GM23248 (cell line): ENCODE measurements around the gene PEX3.

Experiments used
- EZH2 ChIP-seq: fragments of 200-600 bp; sonication (generic); IDR thresholded peaks from 2 replicates; pipeline ENCODE4 v1.6.1; 2018; ENCODE audit warnings: antibody characterized with exemption, mild to moderate bottlenecking; ENCODE audit not compliant: insufficient read depth, poor library complexity, severe bottlenecking
- EZH2phosphoT487 ChIP-seq: fragments of 200-600 bp; sonication (generic); IDR thresholded peaks from 2 replicates; pipeline ENCODE4 v1.6.1; 2018; ENCODE audit warnings: antibody characterized with exemption, moderate library complexity, mild to moderate bottlenecking, low read depth; ENCODE audit not compliant: insufficient read depth

DNA sequence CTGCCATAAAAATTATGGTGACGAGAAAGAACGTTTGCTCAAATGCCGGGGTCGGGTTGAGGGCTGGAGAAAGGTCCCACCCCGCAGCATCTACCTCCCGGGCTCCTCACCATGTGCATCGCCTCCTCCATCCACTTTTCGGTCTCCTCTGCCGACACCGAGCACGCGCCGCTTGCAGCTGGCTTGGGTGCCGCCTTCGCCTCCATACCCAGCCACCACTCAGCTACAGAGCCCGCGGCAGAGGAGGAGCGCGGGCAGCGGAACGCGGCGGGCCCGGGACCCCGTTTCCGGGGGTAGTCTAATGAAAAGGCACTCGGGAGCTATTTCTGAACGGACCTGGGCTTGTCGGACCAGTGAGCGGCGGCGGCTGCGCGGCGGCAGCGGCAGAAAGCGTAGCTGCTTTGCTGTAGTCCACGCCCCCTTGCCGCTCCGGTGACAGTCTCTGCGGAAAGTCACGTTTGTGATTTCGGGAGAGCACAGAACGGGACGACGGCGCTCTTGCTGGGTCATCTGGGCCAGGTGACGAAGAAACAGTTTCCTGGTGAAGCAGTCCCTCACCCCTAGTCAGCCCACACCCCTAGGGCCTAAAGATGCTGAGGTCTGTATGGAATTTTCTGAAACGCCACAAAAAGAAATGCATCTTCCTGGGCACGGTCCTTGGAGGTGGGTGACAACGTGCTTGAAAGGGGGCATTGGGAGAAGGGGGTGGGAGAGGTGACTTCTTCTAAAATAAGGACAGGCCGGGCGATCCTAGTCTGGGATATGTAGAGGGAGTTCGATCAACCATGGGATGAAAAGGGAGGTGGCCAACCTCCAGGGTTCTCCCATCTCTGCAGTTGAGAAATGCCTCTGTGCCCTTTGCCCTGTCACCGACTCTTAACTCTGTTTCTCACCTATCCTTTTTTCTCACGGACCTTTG, at the start of gene PEX3, which contains the start of gene ADAT2:
- no peak for TF ChIP-seq EZH2
- TF ChIP-seq EZH2phosphoT487 = no peak
